ENCODE measurements around the gene RHBDL1. TPM values are rescaled to one million over a fixed set of nuclear protein-coding genes. Genes with fewer than 3 reads are reported as not detected.
A peak's percentile ranks its signal among the peaks of the same experiment; 100 is the strongest.

The RHBDL1 gene
- total and polyA plus RNA-seq, 9 of the 15 experiments (the other 6 are each of a cell fraction or from before 2014, with no cell fraction given) = 0.03 to 5.6 (median 1.3) TPM; not detected in 1

DNA sequence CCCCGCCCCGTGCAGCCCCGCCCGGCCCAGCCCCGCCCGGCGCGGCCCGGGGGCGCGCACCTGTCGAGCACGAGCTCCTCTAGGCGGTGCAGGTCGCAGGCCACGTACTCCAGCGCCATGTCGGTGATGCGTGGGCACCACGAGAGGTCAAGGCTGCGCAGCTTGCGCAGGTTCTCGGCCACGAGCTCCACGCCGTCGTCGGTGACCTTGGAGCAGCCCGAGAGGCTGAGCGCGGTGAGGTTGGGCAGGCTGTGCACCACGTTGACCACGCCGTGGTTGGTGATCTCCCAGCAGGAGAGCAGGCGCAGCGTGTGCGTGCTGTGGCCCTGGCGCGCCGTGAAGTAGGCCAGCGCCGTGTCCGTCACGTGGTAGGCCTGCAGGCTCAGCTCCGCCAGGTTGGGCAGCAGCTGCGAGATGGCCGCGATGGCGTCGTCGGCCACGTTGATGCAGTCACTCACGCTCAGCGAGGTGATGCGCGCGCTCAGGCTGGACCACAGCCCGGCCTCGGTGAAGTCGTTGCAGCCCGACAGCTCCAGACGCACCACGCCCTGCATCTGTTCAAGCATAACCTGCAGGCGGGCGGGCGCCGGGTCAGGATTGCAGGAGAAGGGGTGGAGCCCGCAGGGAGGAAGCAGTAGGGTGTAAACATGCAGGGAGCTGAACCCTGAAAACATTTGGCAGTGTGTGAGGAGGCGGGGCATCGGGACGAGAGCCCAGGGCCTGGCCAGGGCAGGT, 20.1 kb downstream of the RHBDL1 start (continued):
- TF ChIP-seq RAD51 (IDR thresholded peaks at IDR 0.05; ENCODE audit: borderline replicate concordance, low read depth) = peak; percentile 78
- TF ChIP-seq, protein P1, sequence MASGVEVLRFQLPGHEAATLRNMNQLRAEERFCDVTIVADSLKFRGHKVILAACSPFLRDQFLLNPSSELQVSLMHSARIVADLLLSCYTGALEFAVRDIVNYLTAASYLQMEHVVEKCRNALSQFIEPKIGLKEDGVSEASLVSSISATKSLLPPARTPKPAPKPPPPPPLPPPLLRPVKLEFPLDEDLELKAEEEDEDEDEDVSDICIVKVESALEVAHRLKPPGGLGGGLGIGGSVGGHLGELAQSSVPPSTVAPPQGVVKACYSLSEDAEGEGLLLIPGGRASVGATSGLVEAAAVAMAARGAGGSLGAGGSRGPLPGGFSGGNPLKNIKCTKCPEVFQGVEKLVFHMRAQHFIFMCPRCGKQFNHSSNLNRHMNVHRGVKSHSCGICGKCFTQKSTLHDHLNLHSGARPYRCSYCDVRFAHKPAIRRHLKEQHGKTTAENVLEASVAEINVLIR (CRISPR knock-in tag; IDR thresholded peaks at IDR 0.05) = no peak
- TF ChIP-seq PRPF4 (IDR thresholded peaks at IDR 0.05; ENCODE audit: insufficient read depth, low read depth, low read length, poor library complexity, severe bottlenecking) = no peak
- TF ChIP-seq LCOR (CRISPR knock-in tag; IDR thresholded peaks at IDR 0.05) = no peak; the same call in 1 of the 2 replicates
- peak; percentile 90; the same call in 1 of the 2 replicates for TF ChIP-seq CBFB (CRISPR knock-in tag; IDR thresholded peaks at IDR 0.05)
- TF ChIP-seq OTX1 (CRISPR knock-in tag; IDR thresholded peaks at IDR 0.05) = no peak
- TF ChIP-seq, protein P2, sequence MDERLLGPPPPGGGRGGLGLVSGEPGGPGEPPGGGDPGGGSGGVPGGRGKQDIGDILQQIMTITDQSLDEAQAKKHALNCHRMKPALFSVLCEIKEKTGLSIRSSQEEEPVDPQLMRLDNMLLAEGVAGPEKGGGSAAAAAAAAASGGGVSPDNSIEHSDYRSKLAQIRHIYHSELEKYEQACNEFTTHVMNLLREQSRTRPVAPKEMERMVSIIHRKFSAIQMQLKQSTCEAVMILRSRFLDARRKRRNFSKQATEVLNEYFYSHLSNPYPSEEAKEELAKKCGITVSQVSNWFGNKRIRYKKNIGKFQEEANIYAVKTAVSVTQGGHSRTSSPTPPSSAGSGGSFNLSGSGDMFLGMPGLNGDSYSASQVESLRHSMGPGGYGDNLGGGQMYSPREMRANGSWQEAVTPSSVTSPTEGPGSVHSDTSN (CRISPR knock-in tag; IDR thresholded peaks at IDR 0.05; ENCODE audit: low read depth) = no peak
- TF ChIP-seq, protein P2 (tag; conservative IDR thresholded peaks at IDR 0.05; ENCODE audit: low read depth) = no peak
- TF ChIP-seq, protein P3, sequence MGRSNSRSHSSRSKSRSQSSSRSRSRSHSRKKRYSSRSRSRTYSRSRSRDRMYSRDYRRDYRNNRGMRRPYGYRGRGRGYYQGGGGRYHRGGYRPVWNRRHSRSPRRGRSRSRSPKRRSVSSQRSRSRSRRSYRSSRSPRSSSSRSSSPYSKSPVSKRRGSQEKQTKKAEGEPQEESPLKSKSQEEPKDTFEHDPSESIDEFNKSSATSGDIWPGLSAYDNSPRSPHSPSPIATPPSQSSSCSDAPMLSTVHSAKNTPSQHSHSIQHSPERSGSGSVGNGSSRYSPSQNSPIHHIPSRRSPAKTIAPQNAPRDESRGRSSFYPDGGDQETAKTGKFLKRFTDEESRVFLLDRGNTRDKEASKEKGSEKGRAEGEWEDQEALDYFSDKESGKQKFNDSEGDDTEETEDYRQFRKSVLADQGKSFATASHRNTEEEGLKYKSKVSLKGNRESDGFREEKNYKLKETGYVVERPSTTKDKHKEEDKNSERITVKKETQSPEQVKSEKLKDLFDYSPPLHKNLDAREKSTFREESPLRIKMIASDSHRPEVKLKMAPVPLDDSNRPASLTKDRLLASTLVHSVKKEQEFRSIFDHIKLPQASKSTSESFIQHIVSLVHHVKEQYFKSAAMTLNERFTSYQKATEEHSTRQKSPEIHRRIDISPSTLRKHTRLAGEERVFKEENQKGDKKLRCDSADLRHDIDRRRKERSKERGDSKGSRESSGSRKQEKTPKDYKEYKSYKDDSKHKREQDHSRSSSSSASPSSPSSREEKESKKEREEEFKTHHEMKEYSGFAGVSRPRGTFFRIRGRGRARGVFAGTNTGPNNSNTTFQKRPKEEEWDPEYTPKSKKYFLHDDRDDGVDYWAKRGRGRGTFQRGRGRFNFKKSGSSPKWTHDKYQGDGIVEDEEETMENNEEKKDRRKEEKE (IDR thresholded peaks at IDR 0.05; ENCODE audit: borderline replicate concordance in 1 of 2, control insufficient read depth in 1 of 2, low read depth in 2 of 2, low read length in 1 of 2) = no peak
- no peak for TF ChIP-seq SMAD1 (IDR thresholded peaks at IDR 0.05; ENCODE audit: low read depth, low read length, partially characterized antibody)
- peak; percentile 6; the same call in 1 of the 2 replicates for TF ChIP-seq CREM (IDR thresholded peaks at IDR 0.05; ENCODE audit: low read depth)
- no peak for TF ChIP-seq HDAC2 (IDR thresholded peaks at IDR 0.05)
- no peak for TF ChIP-seq EWSR1 (IDR thresholded peaks at IDR 0.05; ENCODE audit: borderline replicate concordance, low read depth, partially characterized antibody)
- TF ChIP-seq YY1 (IDR thresholded peaks at IDR 0.05; ENCODE audit: borderline replicate concordance in 1 of 3, control insufficient read depth in 1 of 3, extremely low read depth in 1 of 3, insufficient read depth in 3 of 3, insufficient read length in 1 of 3, insufficient replicate concordance in 2 of 3, low read depth in 1 of 3, low read length in 2 of 3) = peak in 2 of 3 experiments; percentile 26 to 59
- peak; percentile 54; the same call in 1 of the 2 replicates for TF ChIP-seq SUPT5H (IDR thresholded peaks at IDR 0.05)
- no peak for TF ChIP-seq COPS2 (conservative IDR thresholded peaks at IDR 0.05)
- no peak for TF ChIP-seq NFE2L1 (tag; IDR thresholded peaks at IDR 0.05; ENCODE audit: borderline replicate concordance, low read depth)
- TF ChIP-seq U2AF1 (optimal IDR thresholded peaks at IDR 0.05; ENCODE audit: low read depth, low read length) = peak; percentile 81

All from K562 (cell line).